ENCODE results near the gene WFIKKN1. TPM values are rescaled to one million over a fixed set of nuclear protein-coding genes. Genes with fewer than 3 reads are reported as not detected.

WFIKKN1 gene
- total RNA-seq, 3 donors from 2014 or later, result 1.1 to 2.2 (median 1.6) TPM

- intact Hi-C loops (cut with DNase I, micrococcal nuclease), result no loop called here
- no peak overlapping the region for H3K4me3 ChIP-seq
- TF ChIP-seq, protein P1, sequence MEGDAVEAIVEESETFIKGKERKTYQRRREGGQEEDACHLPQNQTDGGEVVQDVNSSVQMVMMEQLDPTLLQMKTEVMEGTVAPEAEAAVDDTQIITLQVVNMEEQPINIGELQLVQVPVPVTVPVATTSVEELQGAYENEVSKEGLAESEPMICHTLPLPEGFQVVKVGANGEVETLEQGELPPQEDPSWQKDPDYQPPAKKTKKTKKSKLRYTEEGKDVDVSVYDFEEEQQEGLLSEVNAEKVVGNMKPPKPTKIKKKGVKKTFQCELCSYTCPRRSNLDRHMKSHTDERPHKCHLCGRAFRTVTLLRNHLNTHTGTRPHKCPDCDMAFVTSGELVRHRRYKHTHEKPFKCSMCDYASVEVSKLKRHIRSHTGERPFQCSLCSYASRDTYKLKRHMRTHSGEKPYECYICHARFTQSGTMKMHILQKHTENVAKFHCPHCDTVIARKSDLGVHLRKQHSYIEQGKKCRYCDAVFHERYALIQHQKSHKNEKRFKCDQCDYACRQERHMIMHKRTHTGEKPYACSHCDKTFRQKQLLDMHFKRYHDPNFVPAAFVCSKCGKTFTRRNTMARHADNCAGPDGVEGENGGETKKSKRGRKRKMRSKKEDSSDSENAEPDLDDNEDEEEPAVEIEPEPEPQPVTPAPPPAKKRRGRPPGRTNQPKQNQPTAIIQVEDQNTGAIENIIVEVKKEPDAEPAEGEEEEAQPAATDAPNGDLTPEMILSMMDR (IDR thresholded peaks at IDR 0.05), result no peak
- no peaks in the 10 kb centered on the region for H3K36me3 ChIP-seq (ENCODE audit: low read depth)
- no peaks in the 10 kb centered on the region for H3K9me3 ChIP-seq
- no peak for ATAC-seq
- peak; percentile 19 to 64 (median 46) for DNase-seq
- peaks cover 13% of the 10 kb centered on the region for H3K4me1 ChIP-seq (ENCODE audit: low read depth)
Observed at GRCh38 chr16:627454-628239, 3.1 kb upstream of the WFIKKN1 start.

DNA sequence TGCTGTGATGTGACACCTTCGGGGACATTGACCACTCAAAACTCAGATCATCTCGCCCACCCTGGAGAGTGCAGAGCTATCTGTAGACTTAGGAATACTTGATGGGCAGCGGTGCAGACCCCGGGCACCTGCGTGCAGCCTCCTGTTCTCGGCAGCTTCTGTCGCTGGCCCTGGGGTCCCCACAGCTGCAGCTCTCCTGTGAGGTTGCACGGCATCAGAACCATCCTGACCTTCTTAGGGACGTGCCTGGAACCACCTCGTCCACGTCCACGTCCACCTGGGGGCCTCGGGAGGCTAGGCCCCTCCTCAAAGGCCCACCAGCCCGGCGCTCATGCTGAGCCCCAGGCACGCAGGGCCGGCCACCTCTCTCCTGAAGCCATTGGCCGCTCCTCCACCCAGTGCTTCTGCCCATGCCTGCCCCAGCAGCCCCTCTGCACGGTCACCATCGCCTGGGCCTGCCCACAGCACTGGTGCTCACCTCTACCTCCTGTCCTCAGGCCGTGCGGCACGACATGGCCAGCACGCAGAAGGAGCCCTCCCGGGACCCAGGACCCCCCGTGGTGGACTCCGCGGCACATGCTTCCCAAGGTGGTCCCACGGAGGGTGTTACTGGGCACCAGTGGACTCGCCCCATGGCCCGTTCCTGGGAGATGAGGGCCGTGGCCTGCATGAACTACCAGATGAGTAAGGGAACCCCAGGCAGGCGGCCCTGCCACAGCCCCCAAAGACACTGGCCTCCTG is 2.3 kb upstream of the WFIKKN1 start:
- Histone ChIP-seq H3K9me3 (no peaks in the 10 kb centered on the region), H3K4me1 (ENCODE audit: low read depth) (peaks cover 13% of the 10 kb centered on the region), H3K4me3 (no peak overlapping the region), H3K36me3 (ENCODE audit: low read depth) (no peaks in the 10 kb centered on the region)
- no peak for ATAC-seq
- TF ChIP-seq, protein P1 (IDR thresholded peaks at IDR 0.05), result no peak
- intact Hi-C loops (cut with DNase I, micrococcal nuclease), result no loop called here
- no peak for DNase-seq

- no peak overlapping the region for H3K4me3 ChIP-seq
- peaks cover 13% of the 10 kb centered on the region for H3K4me1 ChIP-seq (ENCODE audit: low read depth)
- ATAC-seq, result no peak
- TF ChIP-seq, protein P1 (IDR thresholded peaks at IDR 0.05), result no peak
- H3K36me3 ChIP-seq (ENCODE audit: low read depth), result no peaks in the 10 kb centered on the region
- intact Hi-C loops (cut with DNase I, micrococcal nuclease), result no loop called here
- DNase-seq, result peak in 1 of 3 donors; percentile 28
- no peaks in the 10 kb centered on the region for H3K9me3 ChIP-seq
Observed at GRCh38 chr16:629185-629832, 1.5 kb upstream of the WFIKKN1 start.

- DNase-seq (no peak), ATAC-seq (peak; percentile 4)
- no peak overlapping the region for H3K4me3 ChIP-seq
- intact Hi-C loops (cut with DNase I, micrococcal nuclease), result no loop called here
- TF ChIP-seq, protein P1 (IDR thresholded peaks at IDR 0.05), result no peak
- H3K4me1 ChIP-seq (ENCODE audit: low read depth), result peaks cover 13% of the 10 kb centered on the region
- H3K36me3 ChIP-seq (ENCODE audit: low read depth), result no peaks in the 10 kb centered on the region
- H3K9me3 ChIP-seq, result no peaks in the 10 kb centered on the region
Observed at GRCh38 chr16:629833-630248, 944 bp upstream of the WFIKKN1 start.

GRCh38 chr16:630249-630814 is 453 bp upstream of the WFIKKN1 start:
- ATAC-seq (peak; percentile 5), DNase-seq (no peak)
- TF ChIP-seq, protein P1 (IDR thresholded peaks at IDR 0.05), result no peak
- Histone ChIP-seq H3K9me3 (no peaks in the 10 kb centered on the region), H3K4me1 (ENCODE audit: low read depth) (peaks cover 16% of the 10 kb centered on the region), H3K36me3 (ENCODE audit: low read depth) (no peaks in the 10 kb centered on the region), H3K4me3 (no peak overlapping the region)
- intact Hi-C loops (cut with DNase I, micrococcal nuclease), result no loop called here
